PFSK-1 (cell line): ENCODE measurements around the gene AATF.

Experiments
- FOXP2 ChIP-seq: optimal IDR thresholded peaks from 2 replicates; pipeline ENCODE3; 2011; ENCODE audit warnings: borderline replicate concordance, control low read depth, inconsistent platforms; ENCODE audit not compliant: insufficient read depth; ENCODE audit errors: extremely low read length, extremely low read depth
- POLR2AphosphoS5 ChIP-seq: IDR thresholded peaks from 2 replicates; pipeline ENCODE4 v1.6.1; 2012; ENCODE audit warnings: low read depth, mild to moderate bottlenecking, control low read depth, low read length, moderate library complexity
- REST ChIP-seq, 2 experiments: IDR thresholded peaks; 2 replicates each; pipeline versions ENCODE4 v1.6.1 to v1.8.0; 2011 to 2012; ENCODE audit warnings: low read depth in 2 of 2, low read length in 2 of 2, control low read depth in 1 of 2, inconsistent platforms in 1 of 2, mild to moderate bottlenecking in 1 of 2, moderate library complexity in 1 of 2; ENCODE audit not compliant: insufficient read depth in 1 of 2
- SIN3A ChIP-seq: IDR thresholded peaks from 2 replicates; pipeline ENCODE4 v1.6.1; 2012; ENCODE audit warnings: mild to moderate bottlenecking, low read length, moderate library complexity, borderline replicate concordance; ENCODE audit not compliant: insufficient read depth
- TAF1 ChIP-seq: IDR thresholded peaks from 2 replicates; pipeline ENCODE4 v1.6.1; 2012; ENCODE audit warnings: low read length, control low read depth, borderline replicate concordance; ENCODE audit not compliant: insufficient read depth

The AATF gene

DNA sequence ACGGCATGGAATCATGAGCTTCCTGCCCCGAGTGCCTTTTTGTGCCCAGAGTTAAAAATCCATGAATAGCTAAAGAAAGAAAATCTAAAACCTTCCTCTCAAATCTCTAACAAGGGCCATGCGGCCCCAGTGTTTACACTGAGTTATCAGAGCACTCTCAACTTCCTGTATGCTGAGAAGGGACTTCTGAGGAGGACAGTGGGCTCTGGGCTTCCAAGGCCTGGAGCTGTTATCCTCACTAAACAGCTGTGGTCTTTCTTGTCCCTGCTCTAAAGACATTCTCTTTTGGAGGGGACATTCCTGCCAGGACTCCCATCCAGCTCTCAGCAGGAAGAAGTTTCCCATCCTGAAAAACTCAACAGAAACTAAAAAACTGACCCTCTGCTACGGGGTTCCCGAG is 135.6 kb downstream of the AATF start:
- TF ChIP-seq POLR2AphosphoS5: no peak
- TF ChIP-seq TAF1: no peak
- no peak for TF ChIP-seq REST (IDR thresholded peaks at IDR 0.05; ENCODE audit: insufficient read depth in 1 of 2, low read depth in 2 of 2, low read length in 2 of 2)
- no peak for TF ChIP-seq FOXP2
- no peak for TF ChIP-seq SIN3A

DNA sequence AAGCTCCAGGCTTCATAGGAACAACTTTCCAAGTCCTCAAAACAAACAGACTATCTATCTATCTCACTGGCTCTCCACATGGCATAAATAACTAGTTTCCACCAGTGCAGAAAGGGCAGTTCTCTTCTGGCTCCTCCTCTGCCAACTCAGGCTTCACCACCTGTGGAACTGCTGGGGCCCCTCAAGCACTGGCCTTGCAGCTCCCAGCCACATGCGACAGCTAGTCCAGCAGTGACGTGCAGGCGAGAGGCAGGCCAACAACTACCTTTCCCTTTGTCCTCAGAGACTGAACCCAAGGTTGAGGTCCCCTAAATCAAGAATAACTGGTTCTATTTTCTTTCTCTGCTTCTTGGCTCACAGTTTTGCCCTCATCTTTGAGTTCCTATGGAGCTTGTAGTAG is 137.6 kb downstream of the AATF start:
- TF ChIP-seq SIN3A (no peak), FOXP2 (no peak), TAF1 (no peak), REST (IDR thresholded peaks at IDR 0.05; ENCODE audit: insufficient read depth in 1 of 2, low read depth in 2 of 2, low read length in 2 of 2) (no peak), POLR2AphosphoS5 (no peak)

- no peak for TF ChIP-seq FOXP2
- TF ChIP-seq POLR2AphosphoS5: no peak
- no peak for TF ChIP-seq TAF1
Measured at GRCh38 chr17:37086948-37087347, 138.2 kb downstream of the AATF start.

DNA sequence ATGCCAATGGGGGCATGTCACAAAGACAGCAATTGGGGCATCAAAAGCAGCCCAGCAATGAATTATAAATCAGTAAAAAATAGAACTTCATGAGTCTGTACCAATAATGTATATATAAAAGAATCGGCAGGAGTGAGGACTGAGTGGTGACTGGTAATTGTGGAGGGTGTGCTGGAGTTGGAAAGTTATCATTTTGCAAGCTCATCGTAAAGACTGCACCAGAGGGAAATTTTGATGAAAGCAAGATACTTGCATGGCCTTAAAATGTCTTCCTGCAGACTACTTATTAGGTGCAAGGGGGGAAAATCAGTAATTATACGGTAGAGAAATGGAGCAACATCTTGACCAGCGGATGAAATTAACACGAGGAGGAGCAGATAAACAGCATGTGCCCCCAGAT is 138.9 kb downstream of the AATF start:
- TF ChIP-seq TAF1: no peak
- TF ChIP-seq REST (IDR thresholded peaks at IDR 0.05; ENCODE audit: insufficient read depth in 1 of 2, low read depth in 2 of 2, low read length in 2 of 2): no peak

GRCh38 chr17:37088459-37088858 is 139.7 kb downstream of the AATF start:
- TF ChIP-seq REST (IDR thresholded peaks at IDR 0.05; ENCODE audit: insufficient read depth in 1 of 2, low read depth in 2 of 2, low read length in 2 of 2): no peak
- no peak for TF ChIP-seq POLR2AphosphoS5
- TF ChIP-seq SIN3A: no peak
- TF ChIP-seq FOXP2: no peak
- no peak for TF ChIP-seq TAF1
